ENCODE results near the gene DHX15.

GRCh38 chr4:24516926-24517325 is 67.4 kb downstream of the DHX15 start:
- no peak for TF ChIP-seq REST (IDR thresholded peaks at IDR 0.05; ENCODE audit: unreplicated experiment)
- no peak for TF ChIP-seq EZH2 (IDR thresholded peaks at IDR 0.05; ENCODE audit: low read depth, unreplicated experiment)
- TF ChIP-seq, protein P1, sequence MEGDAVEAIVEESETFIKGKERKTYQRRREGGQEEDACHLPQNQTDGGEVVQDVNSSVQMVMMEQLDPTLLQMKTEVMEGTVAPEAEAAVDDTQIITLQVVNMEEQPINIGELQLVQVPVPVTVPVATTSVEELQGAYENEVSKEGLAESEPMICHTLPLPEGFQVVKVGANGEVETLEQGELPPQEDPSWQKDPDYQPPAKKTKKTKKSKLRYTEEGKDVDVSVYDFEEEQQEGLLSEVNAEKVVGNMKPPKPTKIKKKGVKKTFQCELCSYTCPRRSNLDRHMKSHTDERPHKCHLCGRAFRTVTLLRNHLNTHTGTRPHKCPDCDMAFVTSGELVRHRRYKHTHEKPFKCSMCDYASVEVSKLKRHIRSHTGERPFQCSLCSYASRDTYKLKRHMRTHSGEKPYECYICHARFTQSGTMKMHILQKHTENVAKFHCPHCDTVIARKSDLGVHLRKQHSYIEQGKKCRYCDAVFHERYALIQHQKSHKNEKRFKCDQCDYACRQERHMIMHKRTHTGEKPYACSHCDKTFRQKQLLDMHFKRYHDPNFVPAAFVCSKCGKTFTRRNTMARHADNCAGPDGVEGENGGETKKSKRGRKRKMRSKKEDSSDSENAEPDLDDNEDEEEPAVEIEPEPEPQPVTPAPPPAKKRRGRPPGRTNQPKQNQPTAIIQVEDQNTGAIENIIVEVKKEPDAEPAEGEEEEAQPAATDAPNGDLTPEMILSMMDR (conservative IDR thresholded peaks at IDR 0.05; ENCODE audit: low read depth in 2 of 2): no peak
- TF ChIP-seq EZH2phosphoT487 (IDR thresholded peaks at IDR 0.05; ENCODE audit: unreplicated experiment): no peak
- TF ChIP-seq STAT1 (IDR thresholded peaks at IDR 0.05; ENCODE audit: unreplicated experiment): no peak
- no peak for TF ChIP-seq CREB1 (CRISPR knock-in tag; IDR thresholded peaks at IDR 0.05; ENCODE audit: low read depth)
- TF ChIP-seq POLR2AphosphoS5 (IDR thresholded peaks at IDR 0.05; ENCODE audit: low read depth): no peak
- TF ChIP-seq ETS1 (IDR thresholded peaks at IDR 0.05): no peak
- no peak for TF ChIP-seq ZNF331 (CRISPR knock-in tag; IDR thresholded peaks at IDR 0.05; ENCODE audit: low read depth)
- no peak for TF ChIP-seq NANOG (IDR thresholded peaks at IDR 0.05; ENCODE audit: borderline replicate concordance)
- no peak for TF ChIP-seq JUNB (IDR thresholded peaks at IDR 0.05; ENCODE audit: unreplicated experiment)

Data from GM23338 (cell line).